Heart right ventricle (tissue), 16 donors: ENCODE measurements around the gene GPR183. TPM values are rescaled to one million over a fixed set of nuclear protein-coding genes. Genes with fewer than 3 reads are reported as not detected.
A peak's percentile ranks its signal among the peaks of the same experiment; 100 is the strongest.

Experiments used
- ATAC-seq, 8 donors: fragments of 200-7000 bp; cut with Tn5 transposase; one replicate each; pipeline ENCODE4 v1.9.1; 2020; ENCODE audit warnings: mild to moderate bottlenecking in 8 of 8, moderate library complexity in 8 of 8, moderate number of reproducible peaks in 1 of 8
- DNase-seq, 2 donors: peaks; one replicate each; pipeline ENCODE4 v3.0.0-alpha.2; 2020
- H3K27ac ChIP-seq, 10 donors: fragments of 200-600 bp; sonication (generic) in 2 of 10; one replicate each; pipeline versions ENCODE4 v1.5.0 to v1.8.0; 2020 to 2022; ENCODE audit warnings: mild to moderate bottlenecking in 3 of 10
- H3K27me3 ChIP-seq, 7 donors: fragments of 200-600 bp; one replicate each; pipeline ENCODE4 v1.8.0; 2021 to 2022; ENCODE audit warnings: mild to moderate bottlenecking in 2 of 7
- H3K36me3 ChIP-seq, 9 donors: fragments of 200-600 bp; sonication (generic) in 1 of 9; one replicate each; pipeline versions ENCODE4 v1.5.0 to v1.8.0; 2020 to 2022; ENCODE audit warnings: mild to moderate bottlenecking in 2 of 9
- H3K4me1 ChIP-seq, 9 donors: fragments of 200-600 bp; sonication (generic) in 1 of 9; one replicate each; pipeline versions ENCODE4 v1.5.0 to v1.8.0; 2020 to 2022; ENCODE audit warnings: mild to moderate bottlenecking in 4 of 9
- H3K4me3 ChIP-seq, 10 donors: fragments of 200-600 bp; sonication (generic) in 2 of 10; one replicate each; pipeline versions ENCODE4 v1.5.0 to v1.8.0; 2020 to 2022; ENCODE audit warnings: mild to moderate bottlenecking in 7 of 10, moderate library complexity in 2 of 10
- H3K9me3 ChIP-seq, 11 donors: fragments of 200-600 bp in 10 of 11; sonication (generic) in 2 of 11; one replicate each; pipeline versions ENCODE4 v1.5.0 to v1.8.0; 2013 to 2022; ENCODE audit warnings: mild to moderate bottlenecking in 2 of 11, control low read depth in 1 of 11, moderate library complexity in 1 of 11
- WGBS, 2 donors: extraction: QIAGEN DNeasy Blood & Tissue Kit; methylation state at CpG; one replicate each; pipeline ENCODE4 v1.1.7; 2013; ENCODE audit warnings: inconsistent platforms in 1 of 2; 5-methylcytosine and 5-hydroxymethylcytosine counted together
- intact Hi-C, 10 donors: fragments of 100-400 bp; cut with DNase I; formaldehyde crosslinking; loops; one replicate each; pipeline versions ENCODE4 v1.11.1 to v1.14.2; 2022
- polyA plus RNA-seq, 2 donors: library from polyadenylated mRNA; stranded (reverse); fragments of 200-250 nt; gene quantifications; one replicate each; pipeline ENCODE4 v1.2.3, GENCODE V29; 2013
- total RNA-seq, 10 donors: library from RNA; stranded (reverse); fragmentation: NEBNext Ultra II Directional in 3 of 10; extraction: Animal tissue kit (Norgen Biotek cat#: 25700) in 3 of 10; gene quantifications; one replicate each; pipeline versions ENCODE4 v1.2.1 to v1.2.4, GENCODE V29; 2021 to 2023
- TF ChIP-seq, protein P1 (sequence below), 9 donors: fragments of 200-600 bp; sonication (generic) in 2 of 9; IDR thresholded peaks; one replicate each; pipeline versions ENCODE4 v1.5.0 to v1.8.0; 2021 to 2022; ENCODE audit warnings: antibody characterized with exemption in 9 of 9, mild to moderate bottlenecking in 5 of 9, moderate library complexity in 1 of 9
- donor health status: Arrhythmogenic right ventricular cardiomyopathy.
- donor health status: ischemic (EF 13 %, LVEDD 7.1; RV severe dilation, severe dysfunction).
- donor health status: healthy with polysubstance abuse.
- donor health status: DM: no; HTN: yes; CAD: no.
- donor health status: DM: no; HTN: no; CAD: no.
- donor health status: ischemic (EF 25% LVEDD 6.9; RV normal size, moderate dysfunction).
- donor health status: ischemic (EF 25% LVEDD 5.7; RV mildly dilated, moderate dysfunction).
- donor health status: healthy.
- donor health status: DM: yes; HTN: yes; CAD: no.
- donor health status: Ischemic cardiomyopathy.
- donor health status: ischemic (EF 35%, LVEDD 5.7; RV mildly dilated, moderate dysfunction).
- donor health status: nonischemic (EF 11% LVEDD 7.7; RV severe dilation, severe dysfunction).
- donor health status: DM: yes; HTN: yes; CAD: no.
- donor health status: PGD.
- donor health status: ischemic (EF 29% LVEDD 5.4; RV normal size, mild dysfunction).
- donor health status: nonischemic (EF 23%, LVEDD 6.1; RV moderate dilation, normal function).

The GPR183 gene
- total and polyA plus RNA-seq, 12 donors, result 0.49 to 8.6 (median 2.0) TPM

DNA sequence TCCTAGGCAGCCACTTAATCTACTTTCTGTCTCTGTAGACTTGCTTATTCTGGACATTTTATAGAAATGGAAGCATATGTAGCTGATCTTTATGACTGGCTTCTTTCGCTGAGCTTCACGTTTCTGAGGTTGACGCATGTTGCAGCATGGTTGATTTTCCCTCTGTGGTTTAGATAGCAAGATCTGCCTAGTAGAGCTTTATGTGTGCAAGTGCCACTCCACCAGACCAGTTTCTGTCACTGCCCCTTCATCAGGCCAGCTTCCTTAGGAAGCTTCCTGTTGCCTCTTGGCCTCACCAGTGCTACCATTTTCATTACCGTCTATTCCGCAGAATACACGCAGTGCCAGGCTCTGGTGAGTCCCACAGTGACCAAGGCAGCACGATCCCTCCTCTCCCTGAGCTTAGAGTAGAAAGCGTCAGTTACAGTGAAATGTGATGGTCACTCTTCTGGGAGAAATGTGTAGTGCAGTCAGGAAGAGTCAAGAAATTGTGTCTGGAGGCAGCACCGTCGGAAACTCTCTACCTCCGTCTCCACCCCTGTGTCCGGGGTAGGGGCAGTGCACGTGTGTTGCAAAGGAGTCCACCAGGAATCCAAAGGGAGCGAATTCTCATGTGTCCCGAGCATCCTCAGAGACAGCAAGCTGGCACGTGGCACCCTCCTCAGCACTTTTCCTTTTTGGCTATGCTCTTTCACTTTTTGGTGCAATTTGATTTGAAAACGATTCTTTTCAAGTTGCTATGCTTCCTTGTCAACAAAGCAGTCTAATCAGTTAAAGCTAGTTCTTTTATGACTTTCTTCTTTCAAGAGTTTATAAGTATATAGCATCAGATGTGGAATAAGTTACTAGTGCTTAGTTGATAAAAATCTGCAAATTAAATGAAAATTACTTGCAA is 45.4 kb upstream of the GPR183 start:
- peak overlapping the region in 1 of 10 donors; percentile 7 for H3K27ac ChIP-seq
- H3K4me1 ChIP-seq, result peaks cover 0 to 43% (median 12%) of the 10 kb centered on the region in 9 donors
- no peaks in the 10 kb centered on the region for H3K9me3 ChIP-seq
- no peak overlapping the region for H3K4me3 ChIP-seq
- TF ChIP-seq, protein P1, sequence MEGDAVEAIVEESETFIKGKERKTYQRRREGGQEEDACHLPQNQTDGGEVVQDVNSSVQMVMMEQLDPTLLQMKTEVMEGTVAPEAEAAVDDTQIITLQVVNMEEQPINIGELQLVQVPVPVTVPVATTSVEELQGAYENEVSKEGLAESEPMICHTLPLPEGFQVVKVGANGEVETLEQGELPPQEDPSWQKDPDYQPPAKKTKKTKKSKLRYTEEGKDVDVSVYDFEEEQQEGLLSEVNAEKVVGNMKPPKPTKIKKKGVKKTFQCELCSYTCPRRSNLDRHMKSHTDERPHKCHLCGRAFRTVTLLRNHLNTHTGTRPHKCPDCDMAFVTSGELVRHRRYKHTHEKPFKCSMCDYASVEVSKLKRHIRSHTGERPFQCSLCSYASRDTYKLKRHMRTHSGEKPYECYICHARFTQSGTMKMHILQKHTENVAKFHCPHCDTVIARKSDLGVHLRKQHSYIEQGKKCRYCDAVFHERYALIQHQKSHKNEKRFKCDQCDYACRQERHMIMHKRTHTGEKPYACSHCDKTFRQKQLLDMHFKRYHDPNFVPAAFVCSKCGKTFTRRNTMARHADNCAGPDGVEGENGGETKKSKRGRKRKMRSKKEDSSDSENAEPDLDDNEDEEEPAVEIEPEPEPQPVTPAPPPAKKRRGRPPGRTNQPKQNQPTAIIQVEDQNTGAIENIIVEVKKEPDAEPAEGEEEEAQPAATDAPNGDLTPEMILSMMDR (IDR thresholded peaks at IDR 0.05), result no peak
- H3K27me3 ChIP-seq, result no peaks in the 10 kb centered on the region
- DNase-seq, result no peak
- intact Hi-C loops, result no loop called here
- ATAC-seq, result no peak
- 90 to 96% methylated on average over 17 of the region's 17 CpGs for WGBS, 2 donors
- H3K36me3 ChIP-seq, result peaks cover 0 to 83% (median 14%) of the 10 kb centered on the region in 9 donors

DNA sequence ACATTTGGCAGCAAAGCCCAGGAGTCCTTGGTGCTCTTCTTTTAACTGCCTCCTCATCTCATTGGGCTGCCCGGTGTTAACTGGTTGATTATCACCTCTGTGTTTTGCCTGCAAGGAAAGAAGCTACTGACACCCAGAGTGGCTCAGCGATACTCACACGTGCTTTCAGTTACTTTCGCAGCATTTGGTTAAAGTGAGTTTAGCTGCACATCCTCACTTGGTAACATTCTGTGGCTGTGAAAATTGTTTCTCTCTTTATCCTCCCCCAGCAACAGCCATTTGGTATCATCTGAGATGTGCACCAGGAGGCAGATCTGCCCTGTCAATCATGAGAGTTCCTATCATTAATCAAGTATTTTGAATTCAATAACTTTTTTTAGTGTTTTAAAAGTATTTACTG is 44.6 kb upstream of the GPR183 start:
- TF ChIP-seq, protein P1 (IDR thresholded peaks at IDR 0.05), result no peak
- intact Hi-C loops, result no loop called here
- Histone ChIP-seq H3K36me3 (peaks cover 0 to 82% (median 18%) of the 10 kb centered on the region in 9 donors), H3K4me1 (peaks cover 0 to 35% (median 5%) of the 10 kb centered on the region in 9 donors), H3K27me3 (no peaks in the 10 kb centered on the region), H3K9me3 (no peaks in the 10 kb centered on the region), H3K27ac (peak overlapping the region in 1 of 10 donors; percentile 61), H3K4me3 (no peak overlapping the region)
- WGBS, 2 donors, result 70 to 80% methylated on average over 4 of the region's 4 CpGs
- ATAC-seq, result no peak
- no peak for DNase-seq

DNA sequence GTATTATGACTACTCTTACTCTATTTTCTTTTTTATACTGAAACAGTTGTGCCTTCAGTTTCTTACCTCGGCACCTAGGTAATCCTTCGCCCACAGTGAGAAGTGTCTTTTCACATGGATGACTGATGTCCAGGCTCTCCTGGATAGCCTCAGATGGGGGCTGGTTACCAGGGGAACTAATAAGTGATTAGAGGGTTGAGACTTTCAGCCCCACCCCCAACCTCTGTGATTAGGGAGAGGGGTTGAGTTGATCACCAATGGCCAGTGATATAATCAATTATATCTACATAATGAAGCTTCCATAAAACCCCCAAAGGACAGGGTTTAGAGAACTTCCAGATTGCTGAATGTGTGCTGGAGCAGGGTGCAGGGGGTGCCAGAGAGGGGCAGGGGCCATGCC is 43.0 kb upstream of the GPR183 start:
- DNase-seq, result no peak

DNA sequence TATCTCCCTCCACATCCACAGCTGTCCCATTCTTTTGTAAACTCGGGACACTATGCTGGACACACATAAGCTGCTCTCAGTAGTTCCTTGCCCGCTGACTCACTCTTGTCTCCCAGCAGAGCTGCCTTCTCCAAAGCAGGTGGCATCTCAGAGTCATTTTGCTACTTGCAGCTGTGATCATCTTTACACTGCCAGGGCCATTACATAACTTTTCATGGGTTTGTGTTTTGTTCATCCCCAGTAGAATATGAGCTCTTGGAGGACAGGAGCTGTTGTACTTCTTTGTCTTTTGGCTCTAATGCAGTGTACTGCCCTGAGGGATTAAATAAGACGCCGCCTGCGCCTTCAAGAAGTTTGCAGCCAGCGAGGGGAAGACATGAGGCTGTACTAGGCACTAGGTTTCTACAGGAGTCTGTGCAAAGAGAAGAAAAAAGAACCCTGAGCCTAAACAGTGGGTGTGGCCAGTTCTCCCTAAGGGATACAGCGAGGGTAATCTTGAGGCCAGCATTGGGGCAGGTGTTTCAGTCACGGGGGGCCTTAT is 40.8 kb upstream of the GPR183 start:
- H3K4me1 ChIP-seq, result no peaks in the 10 kb centered on the region
- DNase-seq (no peak), ATAC-seq (peak in 1 of 8 donors; percentile 31)
- no peaks in the 10 kb centered on the region for H3K27me3 ChIP-seq
- H3K27ac ChIP-seq, result no peak overlapping the region
- intact Hi-C loops, result no loop called here
- no peak overlapping the region for H3K4me3 ChIP-seq
- TF ChIP-seq, protein P1 (IDR thresholded peaks at IDR 0.05), result no peak
- H3K9me3 ChIP-seq, result no peaks in the 10 kb centered on the region
- WGBS, 2 donors, result 89 to 90% methylated on average over 8 of the region's 8 CpGs
- H3K36me3 ChIP-seq, result peaks cover 0 to 90% (median 29%) of the 10 kb centered on the region in 9 donors

More for the DNA sequence above, 43.0 kb upstream of the GPR183 start:
- WGBS, 2 donors, result 93 to 98% methylated on average over 2 of the region's 2 CpGs
- intact Hi-C loops, result no loop called here
- H3K9me3 ChIP-seq, result no peaks in the 10 kb centered on the region
- no peak overlapping the region for H3K27ac ChIP-seq
- no peaks in the 10 kb centered on the region for H3K27me3 ChIP-seq
- H3K4me3 ChIP-seq, result no peak overlapping the region
- ATAC-seq, result no peak
- TF ChIP-seq, protein P1 (IDR thresholded peaks at IDR 0.05), result no peak
- H3K4me1 ChIP-seq, result peaks cover 0 to 19% (median 0%) of the 10 kb centered on the region in 9 donors
- peaks cover 0 to 84% (median 18%) of the 10 kb centered on the region in 9 donors for H3K36me3 ChIP-seq
